HepG2 (cell line): Measurements from ENCODE around the gene NPAS2. TPM values are rescaled to one million over a fixed set of nuclear protein-coding genes. Genes with fewer than 3 reads are reported as not detected.

Source experiments
- AGO1 ChIP-seq: fragments of 200-400 bp; formaldehyde crosslinking; IDR thresholded peaks from 2 replicates; pipeline ENCODE4 v1.6.1; 2017; ENCODE audit warnings: mild to moderate bottlenecking, low read depth, low read length, moderate library complexity; ENCODE audit not compliant: poor library complexity, severe bottlenecking
- ATF2 ChIP-seq: sonication (generic); formaldehyde crosslinking; IDR thresholded peaks from 2 replicates; pipeline ENCODE4 v1.4.0; 2020; ENCODE audit warnings: missing genetic modification reagents
- ATF7-NPFF ChIP-seq: sonication (generic); formaldehyde crosslinking; IDR thresholded peaks from 2 replicates; pipeline ENCODE4 v1.8.1; 2023; ENCODE audit warnings: mild to moderate bottlenecking, low read depth, missing genetic modification reagents, moderate library complexity
- ELF1 ChIP-seq: sonication (generic); formaldehyde crosslinking; IDR thresholded peaks from 2 replicates; pipeline ENCODE4 v1.4.0; 2020; ENCODE audit warnings: missing genetic modification reagents
- HDAC6 ChIP-seq: fragments of 200-600 bp; sonication (generic); IDR thresholded peaks from 2 replicates; pipeline ENCODE4 v1.7.0; 2017; ENCODE audit warnings: mild to moderate bottlenecking, antibody characterized with exemption, low read length, low read depth
- HHEX ChIP-seq: IDR thresholded peaks from 2 replicates; pipeline ENCODE4 v1.6.1; 2016; ENCODE audit warnings: control low read depth
- HNRNPH1 ChIP-seq: fragments of 200-400 bp; formaldehyde crosslinking; optimal IDR thresholded peaks from 2 replicates; pipeline ENCODE3; 2017; ENCODE audit warnings: mild to moderate bottlenecking, low read depth, low read length
- MAF1 ChIP-seq: sonication (generic); formaldehyde crosslinking; IDR thresholded peaks from 2 replicates; pipeline ENCODE4 v1.5.0; 2020; ENCODE audit warnings: missing genetic modification reagents, borderline replicate concordance
- PATZ1 ChIP-seq: sonication (generic); formaldehyde crosslinking; IDR thresholded peaks from 2 replicates; pipeline ENCODE4 v1.4.0; 2020; ENCODE audit warnings: missing genetic modification reagents
- REST ChIP-seq, 2 experiments: IDR thresholded peaks; 2 replicates each; pipeline ENCODE4 v1.6.1; 2011 to 2012; ENCODE audit warnings: low read length in 2 of 2, borderline replicate concordance in 1 of 2, low read depth in 1 of 2, mild to moderate bottlenecking in 1 of 2, moderate library complexity in 1 of 2
- SIX4 ChIP-seq: sonication (generic); formaldehyde crosslinking; IDR thresholded peaks from 2 replicates; pipeline ENCODE4 v1.4.0; 2020; ENCODE audit warnings: missing genetic modification reagents
- SMAD1 ChIP-seq: sonication (generic); formaldehyde crosslinking; IDR thresholded peaks from 2 replicates; pipeline ENCODE4 v1.4.0; 2020; ENCODE audit warnings: missing genetic modification reagents, low read depth, mild to moderate bottlenecking, borderline replicate concordance
- TGIF2 ChIP-seq: IDR thresholded peaks from 2 replicates; pipeline ENCODE4 v1.6.1; 2016; ENCODE audit warnings: control low read depth, missing compliant biosample characterization
- ZBTB39 ChIP-seq: sonication (generic); formaldehyde crosslinking; IDR thresholded peaks from 2 replicates; pipeline ENCODE4 v1.5.0; 2020; ENCODE audit warnings: missing genetic modification reagents
- ZNF263 ChIP-seq: sonication (generic); formaldehyde crosslinking; IDR thresholded peaks from 2 replicates; pipeline ENCODE4 v1.4.0; 2020; ENCODE audit warnings: missing genetic modification reagents
- ZNF660 ChIP-seq: sonication (generic); formaldehyde crosslinking; IDR thresholded peaks from 2 replicates; pipeline ENCODE4 v1.5.1; 2020; ENCODE audit warnings: mild to moderate bottlenecking, low read depth, missing genetic modification reagents, borderline replicate concordance
- ZNF713 ChIP-seq: sonication (generic); formaldehyde crosslinking; IDR thresholded peaks from 2 replicates; pipeline ENCODE4 v1.4.0; 2020; ENCODE audit warnings: mild to moderate bottlenecking, missing genetic modification reagents
- ZSCAN21 ChIP-seq: sonication (generic); formaldehyde crosslinking; IDR thresholded peaks from 2 replicates; pipeline ENCODE4 v1.8.0; 2022; ENCODE audit warnings: mild to moderate bottlenecking, missing genetic modification reagents, moderate library complexity, borderline replicate concordance
- ZSCAN31 ChIP-seq: sonication (generic); formaldehyde crosslinking; IDR thresholded peaks from 2 replicates; pipeline ENCODE4 v1.5.0; 2020; ENCODE audit warnings: low read depth, mild to moderate bottlenecking, missing genetic modification reagents
- polyA plus RNA-seq, 8 experiments: library from polyadenylated mRNA; depleted of rRNA in 3 of 8; stranded (reverse) in 7 of 8; unstranded in 1 of 8; fragments of >200 nt; fragmentation: Illumina TruSeq in 4 of 8; extraction: Trizol in 4 of 8; gene quantifications; 2 replicates each; pipeline versions ENCODE4 v1.2.1 to v1.2.3, GENCODE V29; 2011 to 2016; ENCODE audit warnings: low read depth in 4 of 8, missing spikeins in 1 of 8, mixed read lengths in 1 of 8; ENCODE audit not compliant: insufficient read depth in 1 of 8
- total RNA-seq, 5 experiments: library from RNA; depleted of rRNA; stranded (reverse); fragments of >200 nt; fragmentation: Illumina TruSeq; extraction: Trizol; gene quantifications; 2 replicates each; pipeline ENCODE4 v1.2.3, GENCODE V29; 2016; ENCODE audit warnings: low read depth in 1 of 5

NPAS2 gene
- total and polyA plus RNA-seq, 2 of the 13 experiments (the other 11 are each of a cell fraction or from before 2014, with no cell fraction given): 14.8 to 37.5 TPM

- 0 out of 2 replicates have a peak, but pooled peaks have one; percentile 1 for TF ChIP-seq ZBTB39 (CRISPR knock-in tag)
- TF ChIP-seq HDAC6: no peak
- TF ChIP-seq ATF7-NPFF (CRISPR knock-in tag): peak; percentile 55; the same call in 1 of the 2 replicates
- no peak for TF ChIP-seq ELF1 (CRISPR knock-in tag)
- peak; percentile 96 for TF ChIP-seq ZNF263 (CRISPR knock-in tag)
- TF ChIP-seq HNRNPH1: no peak
- no peak for TF ChIP-seq MAF1 (CRISPR knock-in tag)
- peak; percentile 75; the same call in 1 of the 2 replicates for TF ChIP-seq TGIF2 (CRISPR knock-in tag)
- TF ChIP-seq ZNF660: no peak
- TF ChIP-seq AGO1: no peak
- no peak for TF ChIP-seq SIX4
- TF ChIP-seq PATZ1 (CRISPR knock-in tag): peak; percentile 88
- TF ChIP-seq REST (IDR thresholded peaks at IDR 0.05; ENCODE audit: borderline replicate concordance in 1 of 2, low read depth in 1 of 2, low read length in 2 of 2): no peak
- TF ChIP-seq SMAD1 (CRISPR knock-in tag): 0 out of 2 replicates have a peak, but pooled peaks have one; percentile 49
- TF ChIP-seq ZNF713 (CRISPR knock-in tag): no peak
- TF ChIP-seq ZSCAN21: peak; percentile 68; the same call in 1 of the 2 replicates
- no peak for TF ChIP-seq ATF2 (CRISPR knock-in tag)
- no peak for TF ChIP-seq HHEX (CRISPR knock-in tag)
- 0 out of 2 replicates have a peak, but pooled peaks have one; percentile 45 for TF ChIP-seq ZSCAN31 (CRISPR knock-in tag)
Observed at GRCh38 chr2:100819370-100820272, at the start of gene NPAS2 (continued).
